Prostate gland (tissue), 2 donors: ENCODE measurements around the gene EIF4A3.

Source experiments
- CTCF ChIP-seq, 4 experiments: fragments of 200-600 bp in 2 of 4; fragments of 450-650 bp in 2 of 4; sonication (generic) in 2 of 4; IDR thresholded peaks; 1 replicate in 3 of 4; 2 replicates in 1 of 4; pipeline ENCODE4 v1.5.1; 2016 to 2019; ENCODE audit warnings: antibody characterized with exemption in 4 of 4, mild to moderate bottlenecking in 2 of 4, moderate library complexity in 2 of 4
- POLR2A ChIP-seq: fragments of 450-650 bp; IDR thresholded peaks from one replicate; pipeline ENCODE4 v1.6.1; 2016; ENCODE audit warnings: antibody characterized with exemption, mild to moderate bottlenecking
- POLR2AphosphoS5 ChIP-seq: sonication (generic); formaldehyde crosslinking; IDR thresholded peaks from one replicate; pipeline ENCODE4 v1.6.1; 2017; ENCODE audit warnings: antibody characterized with exemption

GRCh38 chr17:80119271-80119791 is 27.6 kb downstream of the EIF4A3 start:
- TF ChIP-seq POLR2A (no peak), CTCF (IDR thresholded peaks at IDR 0.05) (no peak), POLR2AphosphoS5 (no peak)
